GM21528 (cell line): Measurements from ENCODE around the gene SCYL1.

Experiments used
- ATAC-seq: cut with Tn5 transposase; IDR thresholded peaks from one replicate; pipeline ENCODE4 v1.9.1; 2021; ENCODE audit warnings: mild to moderate bottlenecking, moderate library complexity; ENCODE audit not compliant: unreplicated experiment, low FRiP score

The SCYL1 gene

GRCh38 chr11:65578667-65579066, 53.8 kb downstream of the SCYL1 start:
- no peak for ATAC-seq

- ATAC-seq, result no peak
These were observed 54.4 kb downstream of the SCYL1 start for GRCh38 chr11:65579291-65579690.

- no peak for ATAC-seq
These were observed 55.3 kb downstream of the SCYL1 start for GRCh38 chr11:65580031-65580692.

DNA sequence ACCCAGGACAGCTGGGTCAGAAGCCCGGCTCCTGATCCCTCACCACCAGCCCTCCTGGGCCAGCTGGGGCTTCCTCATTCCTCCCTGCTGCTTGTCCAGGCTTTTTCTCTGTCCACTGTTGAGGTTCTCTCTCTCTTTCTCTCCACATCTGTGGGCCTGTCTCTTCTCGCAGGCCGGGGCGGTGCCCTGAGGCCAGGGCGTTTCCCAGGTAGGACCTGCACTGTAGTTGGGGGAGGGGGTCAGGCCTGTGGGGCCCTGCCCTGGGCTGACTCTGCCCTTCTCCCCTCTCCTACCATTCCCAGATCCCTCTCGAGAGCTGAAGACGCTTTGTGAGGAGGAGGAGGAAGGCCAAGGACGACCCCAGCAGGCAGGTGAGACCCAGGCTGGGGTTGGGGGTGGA, 55.9 kb downstream of the SCYL1 start:
- ATAC-seq, result no peak

- no peak for ATAC-seq
These were observed 57.0 kb downstream of the SCYL1 start for GRCh38 chr11:65581928-65582327.

GRCh38 chr11:65583589-65583988, 58.7 kb downstream of the SCYL1 start:
- no peak for ATAC-seq

DNA sequence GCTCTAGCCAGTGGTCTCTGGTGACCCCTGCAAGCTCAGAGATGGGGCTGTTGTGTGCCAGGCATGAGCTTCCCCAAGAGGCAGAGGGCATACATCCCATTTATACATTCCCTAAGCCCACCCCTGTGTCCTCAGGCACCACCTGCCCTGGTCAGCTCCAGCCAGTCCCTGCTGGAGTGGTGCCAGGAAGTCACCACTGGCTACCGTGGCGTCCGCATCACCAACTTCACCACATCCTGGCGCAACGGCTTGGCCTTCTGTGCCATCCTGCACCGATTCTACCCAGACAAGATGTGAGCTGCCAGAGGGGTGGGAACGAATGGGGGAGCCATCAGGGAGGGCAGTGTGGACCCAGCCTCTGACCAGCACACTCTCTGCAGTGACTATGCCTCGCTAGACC, 59.2 kb downstream of the SCYL1 start:
- ATAC-seq, result no peak

DNA sequence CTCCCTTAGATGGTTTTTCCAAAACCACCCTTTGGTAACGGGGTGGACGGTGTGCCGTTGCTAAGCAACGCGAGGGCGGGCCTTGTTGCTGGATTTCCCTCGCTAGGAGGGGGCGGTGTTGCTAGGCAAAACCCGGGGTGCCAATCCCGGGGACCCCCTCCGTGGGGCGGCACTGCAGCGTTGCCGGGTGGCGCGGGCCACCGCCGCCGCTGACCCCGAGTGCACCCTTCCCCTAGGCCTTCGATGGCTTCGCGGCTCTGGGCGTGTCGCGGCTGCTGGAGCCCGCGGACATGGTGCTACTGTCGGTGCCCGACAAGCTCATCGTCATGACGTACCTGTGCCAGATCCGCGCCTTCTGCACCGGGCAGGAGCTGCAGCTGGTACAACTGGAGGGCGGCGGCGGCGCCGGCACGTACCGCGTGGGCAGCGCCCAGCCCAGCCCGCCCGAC, 59.9 kb downstream of the SCYL1 start:
- no peak for ATAC-seq

DNA sequence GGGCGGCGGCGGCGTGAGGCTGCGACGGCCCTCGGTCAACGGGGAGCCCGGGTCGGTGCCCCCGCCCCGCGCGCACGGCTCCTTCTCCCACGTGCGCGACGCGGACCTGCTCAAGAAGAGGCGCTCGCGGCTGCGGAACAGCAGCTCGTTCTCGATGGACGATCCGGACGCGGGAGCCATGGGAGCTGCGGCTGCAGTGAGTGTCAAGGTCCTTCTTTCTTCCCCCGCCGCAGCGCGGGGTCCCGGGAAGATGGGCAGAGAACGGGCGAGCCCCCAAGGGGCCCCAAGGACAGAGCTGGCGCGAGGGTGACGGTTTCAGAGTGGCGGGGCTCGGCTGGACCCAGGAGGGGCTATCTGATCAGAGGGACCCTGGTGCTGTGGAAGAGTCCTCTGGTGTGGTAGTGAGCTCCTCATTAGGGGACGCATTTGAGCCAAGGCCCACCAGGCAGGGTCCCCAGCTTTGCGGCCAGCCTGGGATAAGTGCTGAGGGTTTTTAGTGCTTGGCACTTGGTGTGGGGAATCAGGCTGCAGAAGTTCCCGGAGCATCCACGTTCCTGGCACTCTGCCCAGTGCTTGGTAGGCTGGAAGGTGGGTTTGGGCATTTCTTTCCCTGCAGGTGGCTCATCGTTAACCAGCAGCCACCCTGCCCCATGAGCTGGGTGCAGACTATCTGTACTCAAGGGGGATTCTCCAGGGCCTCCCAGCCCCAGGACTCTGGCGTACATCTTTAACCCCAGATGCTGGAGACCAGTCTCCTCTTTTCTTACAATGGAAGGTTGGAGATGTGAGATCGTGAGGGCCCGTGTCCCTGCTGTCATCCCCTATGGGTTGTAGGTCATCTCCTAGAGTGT, 60.7 kb downstream of the SCYL1 start:
- no peak for ATAC-seq

DNA sequence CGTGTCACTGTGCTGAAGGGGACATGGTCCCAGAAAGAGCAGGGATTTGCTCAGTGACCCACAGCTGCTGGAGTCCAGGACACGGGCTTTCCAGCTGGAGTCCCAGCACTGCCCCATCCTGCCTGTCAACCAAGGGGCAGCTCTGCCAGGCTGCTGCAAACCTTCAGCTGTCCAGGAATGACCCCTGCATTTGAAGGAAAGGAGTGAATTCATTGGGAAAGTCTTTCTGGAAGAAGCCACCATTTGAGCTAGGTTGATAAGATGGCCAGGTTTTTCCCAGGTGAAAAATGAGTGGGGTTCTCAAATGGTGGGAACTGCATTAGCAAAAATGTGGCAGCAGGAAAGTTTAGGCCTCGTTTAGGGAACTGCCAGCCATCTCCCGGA, 61.4 kb downstream of the SCYL1 start:
- ATAC-seq, result no peak

DNA sequence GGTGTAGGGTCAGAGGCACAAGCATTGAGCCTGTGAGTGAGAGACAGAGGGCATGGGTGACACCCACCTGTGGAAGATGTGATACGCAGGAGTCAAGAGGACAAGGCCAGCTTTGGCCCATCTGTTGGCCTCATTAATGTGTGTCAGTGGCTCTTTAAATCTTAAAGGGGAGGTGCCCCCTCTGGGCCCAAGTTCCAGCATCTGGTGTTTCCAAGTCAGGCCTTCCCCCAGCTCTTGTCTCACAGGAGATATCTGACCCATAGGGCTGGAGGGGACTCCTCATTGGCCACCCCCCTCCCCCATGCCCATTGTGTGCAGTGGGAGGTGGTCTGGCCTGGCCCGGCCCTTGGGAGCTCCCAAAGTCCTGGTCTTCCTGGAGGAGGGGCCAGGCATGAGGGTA, 61.8 kb downstream of the SCYL1 start:
- no peak for ATAC-seq
